ENCODE results near the gene DOCK4. TPM values are rescaled to one million over a fixed set of nuclear protein-coding genes. Genes with fewer than 3 reads are reported as not detected.

Gene DOCK4
- polyA plus RNA-seq, 2 of the 4 experiments (the other 2 are of a cell fraction), result 13.7 to 15.7 TPM

DNA sequence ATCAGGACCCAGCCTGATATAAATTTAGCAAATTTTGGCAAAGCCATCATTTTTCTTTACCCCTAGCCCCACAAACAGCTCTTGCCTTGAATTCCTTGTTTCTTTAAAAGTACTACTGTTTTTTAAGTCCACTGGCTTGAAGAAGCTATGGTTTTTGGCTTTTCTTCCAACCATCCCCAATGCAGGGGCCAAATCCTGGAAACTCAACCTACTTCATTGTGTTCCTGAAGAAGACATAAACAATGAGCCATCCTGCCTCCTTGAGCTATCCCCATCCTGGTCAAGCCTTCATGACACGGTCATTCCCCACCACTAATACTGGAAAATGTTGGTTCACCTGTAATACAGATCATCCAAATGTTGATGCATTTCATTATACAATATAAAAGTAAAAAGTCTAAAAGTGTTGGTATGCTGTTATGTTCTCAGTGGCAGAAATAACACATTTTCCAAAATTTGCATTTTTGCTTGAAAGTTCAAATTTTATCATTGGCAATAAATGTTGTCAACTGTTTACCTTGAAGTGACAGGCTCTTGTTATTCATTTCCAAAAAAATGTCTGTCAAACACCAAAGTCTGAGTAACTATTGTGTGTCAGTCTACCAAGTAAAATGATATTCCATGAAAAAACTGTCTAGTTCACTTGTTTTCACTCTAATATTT is 92.2 kb downstream of the DOCK4 start:
- WGBS (ENCODE audit: missing lambda C conversion rate), result 86% methylated on average over 1 of the region's 1 CpG
- Histone ChIP-seq H3K9me3 (no peaks in the 10 kb centered on the region), H3K4me1 (no peaks in the 10 kb centered on the region), H3K4me2 (no peak overlapping the region), H3K4me3 (no peak overlapping the region), H3K27ac (no peak overlapping the region)
- no peak for DNase-seq (ENCODE audit: low read depth in 1 of 2, low spot score in 1 of 2)
- TF ChIP-seq POLR2A (IDR thresholded peaks at IDR 0.05; ENCODE audit: low read length) (no peak), RARB (CRISPR knock-in tag; IDR thresholded peaks at IDR 0.05) (no peak)
- POLR2A ChIA-PET, result no interaction called here
- no peak for ATAC-seq
- CTCF ChIA-PET, result no interaction called here
- no peak for FAIRE-seq

DNA sequence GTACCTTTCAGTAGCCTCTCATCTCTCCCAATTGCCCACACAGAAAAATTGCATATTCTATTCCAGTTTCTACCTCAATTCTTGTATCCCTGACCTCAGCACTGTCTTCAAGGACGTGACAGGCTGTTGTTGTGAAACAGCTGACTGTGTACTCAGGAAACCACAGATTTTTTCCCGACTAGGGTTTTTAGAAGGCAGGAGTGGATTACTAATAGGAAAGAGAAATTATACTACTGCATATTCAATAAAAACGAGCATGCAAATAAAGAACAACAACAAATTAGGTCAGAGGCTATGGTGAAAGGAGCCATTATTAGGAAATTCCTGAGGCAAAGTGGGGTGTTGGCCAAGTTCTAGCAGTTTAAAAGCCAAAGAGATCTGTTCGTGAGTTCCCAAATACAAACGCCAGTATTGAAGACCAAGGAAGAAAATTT is 93.4 kb downstream of the DOCK4 start:
- H3K9me3 ChIP-seq, result no peaks in the 10 kb centered on the region
- no peaks in the 10 kb centered on the region for H3K4me1 ChIP-seq
- no peak for DNase-seq (ENCODE audit: low read depth in 1 of 2, low spot score in 1 of 2)
- WGBS (ENCODE audit: missing lambda C conversion rate), result 72% methylated on average over 5 of the region's 5 CpGs
- POLR2A ChIA-PET, result no interaction called here
- no peak for FAIRE-seq
- no peak for ATAC-seq
- TF ChIP-seq EHF (CRISPR knock-in tag; IDR thresholded peaks at IDR 0.05) (no peak), KDM1A (IDR thresholded peaks at IDR 0.05; ENCODE audit: low read depth) (no peak), SREBF2 (IDR thresholded peaks at IDR 0.05) (no peak), RFX5 (IDR thresholded peaks at IDR 0.05) (no peak), JUNB (IDR thresholded peaks at IDR 0.05) (no peak)
- TF ChIP-seq, protein P1, sequence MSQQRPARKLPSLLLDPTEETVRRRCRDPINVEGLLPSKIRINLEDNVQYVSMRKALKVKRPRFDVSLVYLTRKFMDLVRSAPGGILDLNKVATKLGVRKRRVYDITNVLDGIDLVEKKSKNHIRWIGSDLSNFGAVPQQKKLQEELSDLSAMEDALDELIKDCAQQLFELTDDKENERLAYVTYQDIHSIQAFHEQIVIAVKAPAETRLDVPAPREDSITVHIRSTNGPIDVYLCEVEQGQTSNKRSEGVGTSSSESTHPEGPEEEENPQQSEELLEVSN (IDR thresholded peaks at IDR 0.05; ENCODE audit: borderline replicate concordance, low read depth), result no peak
- CTCF ChIA-PET, result no interaction called here
- no peak overlapping the region for H3K4me2 ChIP-seq
- H3K4me3 ChIP-seq, result no peak overlapping the region
- no peak overlapping the region for H3K27ac ChIP-seq

DNA sequence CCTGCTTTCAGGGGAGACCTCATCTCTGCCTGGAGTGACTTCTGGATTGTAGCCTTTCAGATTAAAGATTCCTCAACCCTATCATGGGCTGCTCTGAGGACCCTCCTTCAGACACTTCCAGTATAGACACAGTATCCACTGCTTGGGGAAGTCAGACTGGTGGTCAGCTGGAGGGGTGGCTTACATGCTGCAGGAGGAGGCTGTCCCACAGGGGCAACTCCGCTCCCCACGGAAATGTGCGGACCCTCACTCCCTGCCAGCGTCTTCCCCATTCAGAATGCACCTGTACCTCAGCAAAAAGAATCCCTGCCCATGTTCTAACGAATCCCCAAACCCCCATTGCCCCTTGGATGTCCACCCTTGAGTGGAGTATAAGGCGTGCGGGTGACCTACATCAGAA is 95.5 kb downstream of the DOCK4 start:
- 92% methylated on average over 7 of the region's 7 CpGs for WGBS (ENCODE audit: missing lambda C conversion rate)
- FAIRE-seq (no peak), ATAC-seq (no peak), DNase-seq (ENCODE audit: low read depth in 1 of 2, low spot score in 1 of 2) (no peak)
- Histone ChIP-seq H3K4me3 (no peak overlapping the region), H3K27ac (no peak overlapping the region), H3K4me1 (no peaks in the 10 kb centered on the region), H3K9me3 (no peaks in the 10 kb centered on the region), H3K4me2 (no peak overlapping the region)
- POLR2A ChIA-PET, result no interaction called here
- TF ChIP-seq RARB (CRISPR knock-in tag; IDR thresholded peaks at IDR 0.05) (no peak), FOXS1 (CRISPR knock-in tag; IDR thresholded peaks at IDR 0.05) (no peak), JUNB (IDR thresholded peaks at IDR 0.05) (no peak), FOSB (CRISPR knock-in tag; IDR thresholded peaks at IDR 0.05) (no peak), CHD4 (IDR thresholded peaks at IDR 0.05; ENCODE audit: borderline replicate concordance) (no peak), RCOR1 (IDR thresholded peaks at IDR 0.05; ENCODE audit: low read depth, low read length) (no peak), SREBF2 (IDR thresholded peaks at IDR 0.05) (no peak), HOXB13 (CRISPR knock-in tag; IDR thresholded peaks at IDR 0.05; ENCODE audit: low read depth) (no peak), JUN (IDR thresholded peaks at IDR 0.05) (no peak), NR3C1 (IDR thresholded peaks at IDR 0.05) (no peak), FOSL2 (IDR thresholded peaks at IDR 0.05) (no peak), FOSL2 (CRISPR knock-in tag; IDR thresholded peaks at IDR 0.05) (no peak), ZNF302 (CRISPR knock-in tag; IDR thresholded peaks at IDR 0.05) (no peak), ESRRA (IDR thresholded peaks at IDR 0.05; ENCODE audit: borderline replicate concordance, low read length) (no peak), ZSCAN20 (CRISPR knock-in tag; IDR thresholded peaks at IDR 0.05) (no peak), NFE2L2 (conservative IDR thresholded peaks at IDR 0.05; ENCODE audit: low read length) (no peak), GATA3 (IDR thresholded peaks at IDR 0.05; ENCODE audit: borderline replicate concordance) (no peak), MAFK (IDR thresholded peaks at IDR 0.05; ENCODE audit: partially characterized antibody) (no peak)
- TF ChIP-seq, protein P2, sequence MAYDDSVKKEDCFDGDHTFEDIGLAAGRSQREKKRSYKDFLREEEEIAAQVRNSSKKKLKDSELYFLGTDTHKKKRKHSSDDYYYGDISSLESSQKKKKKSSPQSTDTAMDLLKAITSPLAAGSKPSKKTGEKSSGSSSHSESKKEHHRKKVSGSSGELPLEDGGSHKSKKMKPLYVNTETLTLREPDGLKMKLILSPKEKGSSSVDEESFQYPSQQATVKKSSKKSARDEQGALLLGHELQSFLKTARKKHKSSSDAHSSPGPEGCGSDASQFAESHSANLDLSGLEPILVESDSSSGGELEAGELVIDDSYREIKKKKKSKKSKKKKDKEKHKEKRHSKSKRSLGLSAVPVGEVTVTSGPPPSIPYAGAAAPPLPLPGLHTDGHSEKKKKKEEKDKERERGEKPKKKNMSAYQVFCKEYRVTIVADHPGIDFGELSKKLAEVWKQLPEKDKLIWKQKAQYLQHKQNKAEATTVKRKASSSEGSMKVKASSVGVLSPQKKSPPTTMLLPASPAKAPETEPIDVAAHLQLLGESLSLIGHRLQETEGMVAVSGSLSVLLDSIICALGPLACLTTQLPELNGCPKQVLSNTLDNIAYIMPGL (CRISPR knock-in tag; IDR thresholded peaks at IDR 0.05; ENCODE audit: borderline replicate concordance), result no peak
- CTCF ChIA-PET, result interaction anchor here (1.9 kb wide), 1 partner anchor 17 kb away, joined by 4 read pairs; no protein-coding TSS in a partner anchor
